K562 (cell line): ENCODE data around the gene MLST8. TPM values are rescaled to one million over a fixed set of nuclear protein-coding genes. Genes with fewer than 3 reads are reported as not detected.

Experiments used
- EHMT2 ChIP-seq: fragments of 450-650 bp; IDR thresholded peaks from 2 replicates; pipeline ENCODE4 v1.6.1; 2018; ENCODE audit warnings: antibody characterized with exemption
- MBD2 ChIP-seq: sonication (generic); IDR thresholded peaks from 2 replicates; pipeline ENCODE4 v1.6.1; 2016; ENCODE audit warnings: low read depth, borderline replicate concordance
- POLR2AphosphoS2 ChIP-seq: IDR thresholded peaks from 2 replicates; pipeline ENCODE4 v1.6.1; 2012; ENCODE audit warnings: low read length, improper control_type of control experiment
- POLR2B ChIP-seq: fragments of 450-650 bp; IDR thresholded peaks from 2 replicates; pipeline ENCODE4 v1.6.1; 2018; ENCODE audit warnings: low read depth; ENCODE audit not compliant: partially characterized antibody
- ZNF347 ChIP-seq: fragments of 450-650 bp; formaldehyde crosslinking; IDR thresholded peaks from 2 replicates; pipeline ENCODE4 v1.4.0; 2020; ENCODE audit warnings: low read depth, mild to moderate bottlenecking, moderate library complexity
- polyA plus RNA-seq, 8 experiments: library from polyadenylated mRNA; depleted of rRNA in 4 of 8; stranded (reverse) in 5 of 8; unstranded in 3 of 8; fragments of >200 nt; fragmentation: Nextera tagmentation in 2 of 8; fragmentation: Illumina TruSeq in 1 of 8; extraction: Ambion mirVana in 2 of 8; extraction: Trizol in 1 of 8; gene quantifications; 2 replicates each; pipeline versions ENCODE4 v1.2.1 to v1.2.3, GENCODE V29; 2011 to 2014; ENCODE audit warnings: inconsistent platforms in 1 of 8, missing spikeins in 1 of 8
- total RNA-seq, 7 experiments: library from RNA; depleted of rRNA in 6 of 7; stranded (reverse); fragments of >200 nt in 6 of 7; fragmentation: Illumina TruSeq in 2 of 7; extraction: Trizol in 2 of 7; gene quantifications; 2 replicates each; pipeline versions ENCODE4 v1.2.1 to v1.2.3, GENCODE V29; 2011 to 2021; ENCODE audit warnings: low replicate concordance in 1 of 7
- TF ChIP-seq, protein P1 (sequence below): fragments of 450-650 bp; IDR thresholded peaks from 2 replicates; pipeline ENCODE4 v1.6.1; 2016; ENCODE audit warnings: antibody characterized with exemption
- TF ChIP-seq, protein P2 (sequence below): fragments of 450-650 bp; IDR thresholded peaks from 2 replicates; pipeline ENCODE4 v1.6.1; 2018; ENCODE audit warnings: mild to moderate bottlenecking, low read depth; ENCODE audit not compliant: partially characterized antibody
- TF ChIP-seq, protein P3 (sequence below): sonication (generic); formaldehyde crosslinking; IDR thresholded peaks from 2 replicates; pipeline ENCODE4 v1.8.1; 2023; ENCODE audit warnings: mild to moderate bottlenecking, missing genetic modification reagents
- TF ChIP-seq, protein P4 (sequence below), 2 experiments: fragments of 450-650 bp; formaldehyde crosslinking in 1 of 2; IDR thresholded peaks; 2 replicates each; pipeline versions ENCODE4 v1.4.0 to v1.6.1; 2014 to 2020; ENCODE audit warnings: mild to moderate bottlenecking in 2 of 2, borderline replicate concordance in 1 of 2, low read depth in 1 of 2
- TF ChIP-seq, protein P5 (sequence below): sonication (generic); formaldehyde crosslinking; IDR thresholded peaks from 2 replicates; pipeline ENCODE4 v1.8.0; 2022; ENCODE audit warnings: missing genetic modification reagents, mild to moderate bottlenecking, moderate library complexity, borderline replicate concordance

The MLST8 gene
- total and polyA plus RNA-seq, 9 of the 15 experiments (the other 6 are each of a cell fraction or from before 2014, with no cell fraction given), result 1.5 to 116 (median 43.3) TPM

DNA sequence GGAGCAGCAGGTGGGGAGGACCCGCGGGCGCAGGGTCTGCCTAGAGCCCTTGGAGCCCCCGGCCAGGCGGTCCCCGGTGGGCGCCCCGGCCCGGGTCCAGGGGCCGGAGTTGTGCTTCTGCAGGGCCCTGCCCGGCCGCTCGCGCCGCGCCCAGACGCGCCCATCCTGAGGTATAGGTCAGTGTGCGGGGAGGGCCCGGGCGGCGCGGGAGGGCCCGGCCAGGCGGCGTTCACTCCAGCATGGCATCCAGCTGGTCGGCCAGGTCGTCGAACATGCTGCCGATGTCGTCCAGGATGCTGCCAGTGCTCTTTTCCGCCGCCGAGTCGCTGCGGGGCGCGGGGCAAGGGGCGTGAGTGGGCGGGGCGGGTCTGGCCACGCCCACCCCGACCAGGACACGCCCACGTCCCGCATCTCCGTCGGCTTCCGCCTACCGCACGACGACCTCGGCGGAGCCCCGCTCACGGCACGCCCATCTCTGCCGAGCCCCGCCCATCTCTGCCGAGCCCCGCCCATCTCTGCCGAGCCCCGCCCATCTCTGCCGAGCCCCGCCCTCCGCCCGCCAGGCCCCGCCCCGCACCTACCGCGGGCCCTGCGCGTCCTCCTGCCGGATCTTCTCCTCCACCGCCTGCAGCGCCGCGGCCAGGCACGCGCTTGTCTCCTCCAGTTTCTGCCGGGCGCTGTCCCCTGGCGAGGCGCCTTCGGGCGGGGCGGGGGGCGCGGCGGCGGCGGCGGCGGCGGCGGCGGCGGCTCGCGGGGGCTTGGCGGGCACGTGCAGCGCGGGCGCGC, 26.7 kb upstream of the MLST8 start (continued):
- TF ChIP-seq, protein P1, sequence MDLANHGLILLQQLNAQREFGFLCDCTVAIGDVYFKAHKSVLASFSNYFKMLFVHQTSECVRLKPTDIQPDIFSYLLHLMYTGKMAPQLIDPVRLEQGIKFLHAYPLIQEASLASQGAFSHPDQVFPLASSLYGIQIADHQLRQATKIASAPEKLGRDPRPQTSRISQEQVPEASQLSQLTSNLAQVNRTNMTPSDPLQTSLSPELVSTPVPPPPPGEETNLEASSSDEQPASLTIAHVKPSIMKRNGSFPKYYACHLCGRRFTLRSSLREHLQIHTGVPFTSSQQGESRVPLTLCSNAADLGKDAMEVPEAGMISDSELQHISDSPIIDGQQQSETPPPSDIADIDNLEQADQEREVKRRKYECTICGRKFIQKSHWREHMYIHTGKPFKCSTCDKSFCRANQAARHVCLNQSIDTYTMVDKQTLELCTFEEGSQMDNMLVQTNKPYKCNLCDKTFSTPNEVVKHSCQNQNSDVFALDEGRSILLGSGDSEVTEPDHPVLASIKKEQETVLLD, result no peak
- TF ChIP-seq, protein P2, sequence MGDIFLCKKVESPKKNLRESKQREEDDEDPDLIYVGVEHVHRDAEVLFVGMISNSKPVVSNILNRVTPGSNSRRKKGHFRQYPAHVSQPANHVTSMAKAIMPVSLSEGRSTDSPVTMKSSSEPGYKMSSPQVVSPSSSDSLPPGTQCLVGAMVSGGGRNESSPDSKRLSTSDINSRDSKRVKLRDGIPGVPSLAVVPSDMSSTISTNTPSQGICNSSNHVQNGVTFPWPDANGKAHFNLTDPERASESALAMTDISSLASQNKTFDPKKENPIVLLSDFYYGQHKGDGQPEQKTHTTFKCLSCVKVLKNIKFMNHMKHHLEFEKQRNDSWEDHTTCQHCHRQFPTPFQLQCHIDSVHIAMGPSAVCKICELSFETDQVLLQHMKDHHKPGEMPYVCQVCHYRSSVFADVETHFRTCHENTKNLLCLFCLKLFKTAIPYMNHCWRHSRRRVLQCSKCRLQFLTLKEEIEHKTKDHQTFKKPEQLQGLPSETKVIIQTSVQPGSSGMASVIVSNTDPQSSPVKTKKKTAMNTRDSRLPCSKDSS, result no peak
- TF ChIP-seq, protein P3, sequence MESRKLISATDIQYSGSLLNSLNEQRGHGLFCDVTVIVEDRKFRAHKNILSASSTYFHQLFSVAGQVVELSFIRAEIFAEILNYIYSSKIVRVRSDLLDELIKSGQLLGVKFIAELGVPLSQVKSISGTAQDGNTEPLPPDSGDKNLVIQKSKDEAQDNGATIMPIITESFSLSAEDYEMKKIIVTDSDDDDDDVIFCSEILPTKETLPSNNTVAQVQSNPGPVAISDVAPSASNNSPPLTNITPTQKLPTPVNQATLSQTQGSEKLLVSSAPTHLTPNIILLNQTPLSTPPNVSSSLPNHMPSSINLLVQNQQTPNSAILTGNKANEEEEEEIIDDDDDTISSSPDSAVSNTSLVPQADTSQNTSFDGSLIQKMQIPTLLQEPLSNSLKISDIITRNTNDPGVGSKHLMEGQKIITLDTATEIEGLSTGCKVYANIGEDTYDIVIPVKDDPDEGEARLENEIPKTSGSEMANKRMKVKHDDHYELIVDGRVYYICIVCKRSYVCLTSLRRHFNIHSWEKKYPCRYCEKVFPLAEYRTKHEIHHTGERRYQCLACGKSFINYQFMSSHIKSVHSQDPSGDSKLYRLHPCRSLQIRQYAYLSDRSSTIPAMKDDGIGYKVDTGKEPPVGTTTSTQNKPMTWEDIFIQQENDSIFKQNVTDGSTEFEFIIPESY (CRISPR knock-in tag), result peak; percentile 93
- TF ChIP-seq, protein P4, sequence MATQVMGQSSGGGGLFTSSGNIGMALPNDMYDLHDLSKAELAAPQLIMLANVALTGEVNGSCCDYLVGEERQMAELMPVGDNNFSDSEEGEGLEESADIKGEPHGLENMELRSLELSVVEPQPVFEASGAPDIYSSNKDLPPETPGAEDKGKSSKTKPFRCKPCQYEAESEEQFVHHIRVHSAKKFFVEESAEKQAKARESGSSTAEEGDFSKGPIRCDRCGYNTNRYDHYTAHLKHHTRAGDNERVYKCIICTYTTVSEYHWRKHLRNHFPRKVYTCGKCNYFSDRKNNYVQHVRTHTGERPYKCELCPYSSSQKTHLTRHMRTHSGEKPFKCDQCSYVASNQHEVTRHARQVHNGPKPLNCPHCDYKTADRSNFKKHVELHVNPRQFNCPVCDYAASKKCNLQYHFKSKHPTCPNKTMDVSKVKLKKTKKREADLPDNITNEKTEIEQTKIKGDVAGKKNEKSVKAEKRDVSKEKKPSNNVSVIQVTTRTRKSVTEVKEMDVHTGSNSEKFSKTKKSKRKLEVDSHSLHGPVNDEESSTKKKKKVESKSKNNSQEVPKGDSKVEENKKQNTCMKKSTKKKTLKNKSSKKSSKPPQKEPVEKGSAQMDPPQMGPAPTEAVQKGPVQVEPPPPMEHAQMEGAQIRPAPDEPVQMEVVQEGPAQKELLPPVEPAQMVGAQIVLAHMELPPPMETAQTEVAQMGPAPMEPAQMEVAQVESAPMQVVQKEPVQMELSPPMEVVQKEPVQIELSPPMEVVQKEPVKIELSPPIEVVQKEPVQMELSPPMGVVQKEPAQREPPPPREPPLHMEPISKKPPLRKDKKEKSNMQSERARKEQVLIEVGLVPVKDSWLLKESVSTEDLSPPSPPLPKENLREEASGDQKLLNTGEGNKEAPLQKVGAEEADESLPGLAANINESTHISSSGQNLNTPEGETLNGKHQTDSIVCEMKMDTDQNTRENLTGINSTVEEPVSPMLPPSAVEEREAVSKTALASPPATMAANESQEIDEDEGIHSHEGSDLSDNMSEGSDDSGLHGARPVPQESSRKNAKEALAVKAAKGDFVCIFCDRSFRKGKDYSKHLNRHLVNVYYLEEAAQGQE (IDR thresholded peaks at IDR 0.05; ENCODE audit: borderline replicate concordance), result peak; percentile 63
- TF ChIP-seq, protein P4 (CRISPR knock-in tag; IDR thresholded peaks at IDR 0.05; ENCODE audit: low read depth), result 0 out of 2 replicates have a peak, but pooled peaks have one; percentile 24
- TF ChIP-seq POLR2B, result peak; percentile 55
- no peak for TF ChIP-seq ZNF347 (CRISPR knock-in tag)
- peak; percentile 81; the same call in 1 of the 2 replicates for TF ChIP-seq POLR2AphosphoS2
- TF ChIP-seq, protein P5, sequence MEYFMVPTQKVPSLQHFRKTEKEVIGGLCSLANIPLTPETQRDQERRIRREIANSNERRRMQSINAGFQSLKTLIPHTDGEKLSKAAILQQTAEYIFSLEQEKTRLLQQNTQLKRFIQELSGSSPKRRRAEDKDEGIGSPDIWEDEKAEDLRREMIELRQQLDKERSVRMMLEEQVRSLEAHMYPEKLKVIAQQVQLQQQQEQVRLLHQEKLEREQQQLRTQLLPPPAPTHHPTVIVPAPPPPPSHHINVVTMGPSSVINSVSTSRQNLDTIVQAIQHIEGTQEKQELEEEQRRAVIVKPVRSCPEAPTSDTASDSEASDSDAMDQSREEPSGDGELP, result no peak; the same call in 1 of the 2 replicates
- TF ChIP-seq EHMT2, result no peak
- peak; percentile 46; the same call in 1 of the 2 replicates for TF ChIP-seq MBD2
